ENCODE measurements around the gene MSRB3. TPM values are rescaled to one million over a fixed set of nuclear protein-coding genes. Genes with fewer than 3 reads are reported as not detected.

MSRB3 gene
- total and polyA plus RNA-seq, 2 of the 4 experiments (the other 2 are of a cell fraction) = 31.7 to 35.7 TPM

GRCh38 chr12:65434737-65435136 is 156.3 kb downstream of the MSRB3 start:
- H4K20me1 ChIP-seq (ENCODE audit: insufficient read depth, low read length) = no peaks in the 10 kb centered on the region
- no peak overlapping the region for H3K18ac ChIP-seq (ENCODE audit: low read depth, low read length)
- DNase-seq (no peak), ATAC-seq (ENCODE audit: low read depth) (no peak)
- H3K27me3 ChIP-seq (ENCODE audit: control insufficient read depth, insufficient read depth, low read length) = no peaks in the 10 kb centered on the region
- dilution Hi-C loops (cut with HindIII; ENCODE audit: low sequenced_read_pairs, unreplicated experiment) = no loop called here
- H4K8ac ChIP-seq (ENCODE audit: low read depth in 2 of 2, low read length in 2 of 2) = no peak overlapping the region
- peak overlapping the region; percentile 37; the same call in 1 of the 2 replicates for H3K4ac ChIP-seq (ENCODE audit: low read depth, low read length)
- no peak overlapping the region for H2BK5ac ChIP-seq (ENCODE audit: low read depth, low read length, poor library complexity, severe bottlenecking)
- in situ Hi-C loops (cut with MboI; ENCODE audit: low sequenced_read_pairs) = no loop called here
- no TSS peak for BruUV-seq (replicated peaks)
- ChIA-PET CTCF (no interaction called here), POLR2A (ENCODE audit: unreplicated experiment) (no interaction called here)
- 0 out of 2 replicates have a peak overlapping the region, but pooled peaks have one; percentile 11 for H4K91ac ChIP-seq (ENCODE audit: insufficient read depth, low read depth, low read length)
- H4K5ac ChIP-seq (ENCODE audit: low read depth, low read length) = no peak overlapping the region
- TF ChIP-seq CTCF (conservative IDR thresholded peaks at IDR 0.05; ENCODE audit: low read depth, low read length) = no peak
- TF ChIP-seq MAFK (IDR thresholded peaks at IDR 0.05; ENCODE audit: low read depth, low read length) = no peak
- no peak for TF ChIP-seq RCOR1 (IDR thresholded peaks at IDR 0.05; ENCODE audit: insufficient replicate concordance, low read length)
- TF ChIP-seq FOS (IDR thresholded peaks at IDR 0.05; ENCODE audit: low read depth, low read length) = no peak
- TF ChIP-seq ELK1 (IDR thresholded peaks at IDR 0.05; ENCODE audit: borderline replicate concordance, low read depth, low read length) = no peak
- TF ChIP-seq CHD1 (IDR thresholded peaks at IDR 0.05; ENCODE audit: low read depth, low read length) = no peak
- no peak for TF ChIP-seq POLR2A (IDR thresholded peaks at IDR 0.05; ENCODE audit: low read depth, low read length)
- no peak for TF ChIP-seq RAD21 (IDR thresholded peaks at IDR 0.05; ENCODE audit: low read length)
- TF ChIP-seq USF2 (IDR thresholded peaks at IDR 0.05; ENCODE audit: low read depth, low read length) = no peak
- TF ChIP-seq SMC3 (IDR thresholded peaks at IDR 0.05; ENCODE audit: low read depth, low read length) = no peak
- no peak for TF ChIP-seq CEBPB (IDR thresholded peaks at IDR 0.05; ENCODE audit: low read depth, low read length)
- no peak for TF ChIP-seq MXI1 (IDR thresholded peaks at IDR 0.05; ENCODE audit: borderline replicate concordance, low read depth, low read length)
- H3K79me1 ChIP-seq (ENCODE audit: low read depth in 1 of 2, low read length in 2 of 2) = peaks cover 13 to 23% of the 10 kb centered on the region in 2 experiments
- intact Hi-C loops (cut with micrococcal nuclease) = loop anchor here (5.0 kb wide), 1 partner anchor 107 kb away; no protein-coding TSS in a partner anchor
- H3K9me3 ChIP-seq (ENCODE audit: control insufficient read depth, insufficient read depth, low read length) = no peaks in the 10 kb centered on the region
- H3K4me2 ChIP-seq (ENCODE audit: low read depth, low read length) = no peak overlapping the region
- no peak overlapping the region for H2BK15ac ChIP-seq (ENCODE audit: low read depth, low read length)
- H3K23ac ChIP-seq (ENCODE audit: low read depth, low read length) = no peak overlapping the region
- H3K27ac ChIP-seq (ENCODE audit: insufficient read depth, low read length) = no peak overlapping the region
- 83% methylated on average over 2 of the region's 3 CpGs; no CpG with 5 or more reads in 1 of the 2 experiments for WGBS, 2 experiments (ENCODE audit: extremely low coverage in 2 of 2, insufficient read length in 1 of 2)
- H2BK20ac ChIP-seq (ENCODE audit: low read depth, low read length) = no peak overlapping the region
- H3K4me3 ChIP-seq (ENCODE audit: insufficient read depth, low read depth, low read length) = no peak overlapping the region
- peak overlapping the region; percentile 45; the same call in 1 of the 2 replicates for H2AK5ac ChIP-seq (ENCODE audit: low read depth, low read length)
- H3K4me1 ChIP-seq (ENCODE audit: control insufficient read depth, insufficient read depth, low read length) = peaks cover 3% of the 10 kb centered on the region; the same call in 1 of the 2 replicates
- no peak overlapping the region for H3K9ac ChIP-seq (ENCODE audit: low read depth, low read length)
- no peak overlapping the region for H2AFZ ChIP-seq (replicated peaks; ENCODE audit: low read length, poor library complexity)
- no peak overlapping the region for H2AK9ac ChIP-seq (replicated peaks; ENCODE audit: low read depth, low read length, poor library complexity)
- H3K36me3 ChIP-seq (ENCODE audit: control insufficient read depth, insufficient read depth, low read length) = peaks cover 2% of the 10 kb centered on the region; the same call in 1 of the 2 replicates
- H3K56ac ChIP-seq (ENCODE audit: extremely low read depth, insufficient read depth, low read length) = no peak overlapping the region
- H2BK120ac ChIP-seq (ENCODE audit: low read depth, low read length) = no peak overlapping the region
- H3K9me1 ChIP-seq (ENCODE audit: insufficient read depth, low read length) = 0 out of 2 replicates have a peak, but pooled peaks cover 2% of the 10 kb centered on the region
- peak overlapping the region; percentile 50; the same call in 1 of the 2 replicates for H3K14ac ChIP-seq (replicated peaks; ENCODE audit: low read depth, low read length)

Data from IMR-90 (cell line).